CD8-positive, alpha-beta memory T cell (primary cell): ENCODE measurements around the gene PRSS53. TPM values are rescaled to one million over a fixed set of nuclear protein-coding genes. Genes with fewer than 3 reads are reported as not detected.

Source experiments
- CTCF ChIA-PET: fragments of 350-600 bp; sonication (Branson Sonifier 250); formaldehyde crosslinking; loops from one replicate; lab custom pipeline; 2021; ENCODE audit warnings: antibody characterized with exemption; lab: Charles Lee
- POLR2A ChIA-PET: fragments of 350-600 bp; sonication (Branson Sonifier 250); formaldehyde crosslinking; loops from one replicate; lab custom pipeline; 2021; ENCODE audit warnings: antibody characterized with exemption; lab: Charles Lee
- DNase-seq, 5 donors: peaks; one replicate each; pipeline versions ENCODE4 v3.0.0 to v3.0.0-alpha.2; 2020 to 2022; ENCODE audit warnings: mixed read lengths in 1 of 5
- H3K27ac ChIP-seq: one replicate; pipeline ENCODE4 v1.7.0; 2013; ENCODE audit warnings: low read depth, mild to moderate bottlenecking, low read length, moderate library complexity
- H3K27me3 ChIP-seq: 2 replicates; pipeline ENCODE4 v1.7.0; 2013; ENCODE audit warnings: low read length, mild to moderate bottlenecking; ENCODE audit not compliant: insufficient read depth, poor library complexity, severe bottlenecking
- H3K36me3 ChIP-seq: 2 replicates; pipeline ENCODE4 v1.7.0; 2013; ENCODE audit warnings: mild to moderate bottlenecking, low read length, moderate library complexity; ENCODE audit not compliant: insufficient read depth
- H3K4me1 ChIP-seq: 2 replicates; pipeline ENCODE4 v1.7.0; 2013; ENCODE audit warnings: mild to moderate bottlenecking, low read length, moderate library complexity; ENCODE audit not compliant: insufficient read depth
- H3K4me3 ChIP-seq: 2 replicates; pipeline ENCODE4 v1.7.0; 2013; ENCODE audit warnings: mild to moderate bottlenecking, low read length
- H3K9me3 ChIP-seq: 2 replicates; pipeline ENCODE4 v1.7.0; 2013; ENCODE audit warnings: mild to moderate bottlenecking, low read length
- H3K27ac Mint-ChIP-seq, 8 donors: one replicate each; pipeline ENCODE4 v1.8.0; 2020 to 2021; ENCODE audit warnings: mixed read lengths in 8 of 8, mild to moderate bottlenecking in 6 of 8, inconsistent platforms in 3 of 8, moderate library complexity in 3 of 8
- H3K27me3 Mint-ChIP-seq, 2 donors: one replicate each; pipeline ENCODE4 v1.8.0; 2020 to 2021; ENCODE audit warnings: mixed read lengths in 2 of 2, mild to moderate bottlenecking in 1 of 2, moderate library complexity in 1 of 2
- H3K36me3 Mint-ChIP-seq, 3 donors: one replicate each; pipeline ENCODE4 v1.8.0; 2020 to 2021; ENCODE audit warnings: mixed read lengths in 3 of 3, inconsistent platforms in 1 of 3, mild to moderate bottlenecking in 1 of 3
- H3K4me1 Mint-ChIP-seq, 3 donors: one replicate each; pipeline ENCODE4 v1.8.0; 2020 to 2021; ENCODE audit warnings: mixed read lengths in 3 of 3, inconsistent platforms in 1 of 3, mild to moderate bottlenecking in 1 of 3
- H3K4me3 Mint-ChIP-seq, 7 donors: one replicate each; pipeline ENCODE4 v1.8.0; 2020 to 2021; ENCODE audit warnings: mixed read lengths in 7 of 7, mild to moderate bottlenecking in 6 of 7, moderate library complexity in 4 of 7, inconsistent platforms in 2 of 7
- H3K9me3 Mint-ChIP-seq, 5 donors: one replicate each; pipeline ENCODE4 v1.8.0; 2020 to 2022; ENCODE audit warnings: mixed read lengths in 5 of 5, mild to moderate bottlenecking in 3 of 5, moderate library complexity in 2 of 5, inconsistent platforms in 1 of 5
- polyA plus RNA-seq: library from polyadenylated mRNA; unstranded; fragments of 300-500 nt; fragmentation: Illumina TruSeq; gene quantifications from one replicate; pipeline ENCODE4 v1.2.3, GENCODE V29; 2021
- total RNA-seq, 2 experiments: library from RNA; stranded (reverse); gene quantifications; one replicate each; pipeline ENCODE4 v1.2.3, GENCODE V29; 2021

The PRSS53 gene
- total and polyA plus RNA-seq, 3 experiments from 2014 or later = 0.59 to 4.6 (median 3.3) TPM

- H3K4me3 ChIP-seq = no peak overlapping the region
- Mint-ChIP-seq H3K27ac (no peak overlapping the region), H3K36me3 (peaks cover 0 to 85% (median 15%) of the 10 kb centered on the region in 3 donors), H3K4me3 (no peak overlapping the region), H3K4me1 (peaks cover 0 to 1% (median 0%) of the 10 kb centered on the region in 3 donors), H3K9me3 (no peaks in the 10 kb centered on the region), H3K27me3 (peaks cover 0 to 2% of the 10 kb centered on the region in 2 donors)
- DNase-seq = no peak
- POLR2A ChIA-PET = interaction anchor here (0.6 to 1.3 kb wide), 2 partner anchors 11 to 229 kb away, joined by 3 to 6 read pairs; partner anchors contain the start of gene KAT8
- CTCF ChIA-PET = interaction anchor here (3.8 kb wide), 1 partner anchor 13 kb away, joined by 21 read pairs; no protein-coding TSS in a partner anchor
- H3K4me1 ChIP-seq = no peaks in the 10 kb centered on the region
- no peaks in the 10 kb centered on the region for H3K9me3 ChIP-seq
- H3K36me3 ChIP-seq = peaks cover 5% of the 10 kb centered on the region
- H3K27me3 ChIP-seq = no peaks in the 10 kb centered on the region
- peak overlapping the region; percentile 61 for H3K27ac ChIP-seq
These were observed 40.2 kb upstream of the PRSS53 start for GRCh38 chr16:31128711-31129567.

GRCh38 chr16:31127182-31127581, 38.4 kb upstream of the PRSS53 start:
- no peaks in the 10 kb centered on the region for H3K9me3 ChIP-seq
- CTCF ChIA-PET = interaction anchor here (3.8 kb wide), 1 partner anchor 15 kb away, joined by 21 read pairs; no protein-coding TSS in a partner anchor
- H3K27ac Mint-ChIP-seq = no peak overlapping the region
- no peaks in the 10 kb centered on the region for H3K27me3 ChIP-seq
- peaks cover 0 to 78% (median 17%) of the 10 kb centered on the region in 3 donors for H3K36me3 Mint-ChIP-seq
- DNase-seq = no peak
- no peak overlapping the region for H3K4me3 ChIP-seq
- H3K4me1 Mint-ChIP-seq = no peaks in the 10 kb centered on the region
- H3K4me1 ChIP-seq = no peaks in the 10 kb centered on the region
- no peaks in the 10 kb centered on the region for H3K9me3 Mint-ChIP-seq
- no peak overlapping the region for H3K4me3 Mint-ChIP-seq
- no peaks in the 10 kb centered on the region for H3K27me3 Mint-ChIP-seq
- H3K27ac ChIP-seq = no peak overlapping the region
- POLR2A ChIA-PET = interaction anchor here (1.2 kb wide), 1 partner anchor 10 kb away, joined by 5 read pairs; the partner anchor contains the start of gene KAT8
- peaks cover 8% of the 10 kb centered on the region for H3K36me3 ChIP-seq

GRCh38 chr16:31125844-31126243, 37.1 kb upstream of the PRSS53 start:
- no peak for DNase-seq
- Mint-ChIP-seq H3K4me3 (no peak overlapping the region), H3K27ac (no peak overlapping the region), H3K4me1 (no peaks in the 10 kb centered on the region), H3K9me3 (no peaks in the 10 kb centered on the region), H3K27me3 (no peaks in the 10 kb centered on the region), H3K36me3 (peaks cover 0 to 75% (median 20%) of the 10 kb centered on the region in 3 donors)
- H3K9me3 ChIP-seq = no peaks in the 10 kb centered on the region
- H3K4me3 ChIP-seq = no peak overlapping the region
- CTCF ChIA-PET = no interaction called here
- POLR2A ChIA-PET = no interaction called here
- H3K4me1 ChIP-seq = no peaks in the 10 kb centered on the region
- H3K36me3 ChIP-seq = peaks cover 14% of the 10 kb centered on the region
- no peaks in the 10 kb centered on the region for H3K27me3 ChIP-seq
- H3K27ac ChIP-seq = no peak overlapping the region

- Histone ChIP-seq H3K4me3 (no peak overlapping the region), H3K27me3 (no peaks in the 10 kb centered on the region), H3K4me1 (peaks cover 12% of the 10 kb centered on the region), H3K9me3 (no peaks in the 10 kb centered on the region), H3K27ac (no peak overlapping the region), H3K36me3 (peaks cover 29% of the 10 kb centered on the region)
- H3K36me3 Mint-ChIP-seq = peaks cover 0 to 55% (median 12%) of the 10 kb centered on the region in 3 donors
- no peak overlapping the region for H3K4me3 Mint-ChIP-seq
- peak overlapping the region in 3 of 8 donors; percentile 3 to 42 (median 16) for H3K27ac Mint-ChIP-seq
- POLR2A ChIA-PET = no interaction called here
- no peaks in the 10 kb centered on the region for H3K9me3 Mint-ChIP-seq
- DNase-seq = no peak
- peaks cover 13 to 18% (median 16%) of the 10 kb centered on the region in 3 donors for H3K4me1 Mint-ChIP-seq
- H3K27me3 Mint-ChIP-seq = no peaks in the 10 kb centered on the region
- CTCF ChIA-PET = interaction anchor here (3.3 kb wide), 1 partner anchor 22 kb away, joined by 19 read pairs; no protein-coding TSS in a partner anchor
These were observed 31.4 kb upstream of the PRSS53 start for GRCh38 chr16:31120129-31120528.

- Mint-ChIP-seq H3K4me1 (peaks cover 13 to 18% (median 16%) of the 10 kb centered on the region in 3 donors), H3K4me3 (peak overlapping the region; percentile 83 to 95 (median 89)), H3K27me3 (no peaks in the 10 kb centered on the region), H3K27ac (peak overlapping the region; percentile 76 to 99 (median 96)), H3K9me3 (no peaks in the 10 kb centered on the region), H3K36me3 (peaks cover 0 to 42% (median 12%) of the 10 kb centered on the region in 3 donors)
- Histone ChIP-seq H3K27ac (peak overlapping the region; percentile 90), H3K9me3 (no peaks in the 10 kb centered on the region), H3K36me3 (peaks cover 29% of the 10 kb centered on the region), H3K27me3 (no peaks in the 10 kb centered on the region), H3K4me3 (peak overlapping the region; percentile 90), H3K4me1 (peaks cover 12% of the 10 kb centered on the region)
- CTCF ChIA-PET = interaction anchor here (0.9 to 2.7 kb wide), 3 partner anchors 17 to 45 kb away, joined by 3 to 34 read pairs (median 9); partner anchors contain the start of genes ZNF646 and ZNF668
- POLR2A ChIA-PET = interaction anchor here (0.6 to 3.1 kb wide), 15 partner anchors 10 to 1524 kb away, joined by 3 to 59 read pairs (median 6); partner anchors contain the start of genes ARMC5, BCKDK, FUS and SETD1A
- no peak for DNase-seq
These were observed 29.7 kb upstream of the PRSS53 start for GRCh38 chr16:31118223-31119155.

- H3K27me3 Mint-ChIP-seq = no peaks in the 10 kb centered on the region
- H3K4me1 ChIP-seq = peaks cover 12% of the 10 kb centered on the region
- no peaks in the 10 kb centered on the region for H3K9me3 ChIP-seq
- peaks cover 0 to 46% (median 12%) of the 10 kb centered on the region in 3 donors for H3K36me3 Mint-ChIP-seq
- H3K4me1 Mint-ChIP-seq = peaks cover 13 to 18% (median 16%) of the 10 kb centered on the region in 3 donors
- H3K4me3 ChIP-seq = peak within 1 kb of the TSS; percentile 90
- H3K4me3 Mint-ChIP-seq = peak within 1 kb of the TSS; percentile 83 to 95 (median 89)
- DNase-seq = peak; percentile 96 to 98 (median 97)
- peaks cover 29% of the 10 kb centered on the region for H3K36me3 ChIP-seq
- no peaks in the 10 kb centered on the region for H3K27me3 ChIP-seq
- H3K27ac ChIP-seq = peak within 1 kb of the TSS; percentile 90
- POLR2A ChIA-PET = interaction anchor here (0.5 to 3.1 kb wide), 22 partner anchors 9 to 1523 kb away, joined by 3 to 59 read pairs (median 3); partner anchors contain the start of genes ARMC5, BCKDK, FUS and SETD1A
- peak within 1 kb of the TSS; percentile 76 to 99 (median 96) for H3K27ac Mint-ChIP-seq
- no peaks in the 10 kb centered on the region for H3K9me3 Mint-ChIP-seq
- CTCF ChIA-PET = interaction anchor here (0.8 to 2.7 kb wide), 4 partner anchors 11 to 44 kb away, joined by 3 to 34 read pairs (median 6); partner anchors contain the start of genes ZNF646 and ZNF668
These were observed 28.9 kb upstream of the PRSS53 start, which contains the start of gene KAT8 for GRCh38 chr16:31117384-31118222. KAT8 (plus strand) TSS chr16:31117664; CDS start chr16:31117682, 18 bp downstream.
